Mesothelial cell of epicardium (in vitro differentiated cells): Measurements from ENCODE around the gene REC114. TPM values are rescaled to one million over a fixed set of nuclear protein-coding genes. Genes with fewer than 3 reads are reported as not detected.

Experiments
- DNase-seq, 2 experiments: peaks; one replicate each; pipeline ENCODE4 v3.0.0; 2021; ENCODE audit warnings: low spot score in 2 of 2; ENCODE audit not compliant: unreplicated experiment in 2 of 2
- H3K27ac Mint-ChIP-seq: 2 replicates; pipeline ENCODE4 v1.8.0; 2021; ENCODE audit warnings: mixed read lengths
- H3K27me3 Mint-ChIP-seq: 2 replicates; pipeline ENCODE4 v1.8.0; 2021; ENCODE audit warnings: low read depth, mixed read lengths
- H3K36me3 Mint-ChIP-seq: 2 replicates; pipeline ENCODE4 v1.8.0; 2021; ENCODE audit warnings: mixed read lengths
- H3K4me1 Mint-ChIP-seq: 2 replicates; pipeline ENCODE4 v1.8.0; 2021; ENCODE audit warnings: mixed read lengths
- H3K4me3 Mint-ChIP-seq: 2 replicates; pipeline ENCODE4 v1.8.0; 2021; ENCODE audit warnings: mild to moderate bottlenecking, moderate library complexity, mixed read lengths
- H3K9me3 Mint-ChIP-seq: 2 replicates; pipeline ENCODE4 v1.8.0; 2021; ENCODE audit warnings: mixed read lengths
- CTCF ChIP-seq: fragments of 200-600 bp; sonication (generic); IDR thresholded peaks from one replicate; pipeline ENCODE4 v1.5.0; 2021; ENCODE audit warnings: antibody characterized with exemption; ENCODE audit not compliant: unreplicated experiment
- total RNA-seq: library from RNA; stranded (reverse); gene quantifications from 3 replicates; pipeline ENCODE4 v1.2.1, GENCODE V29; 2021

REC114 gene
- total RNA-seq, 1 donor from 2014 or later = not detected

GRCh38 chr15:73584699-73585420, 141.9 kb downstream of the REC114 start:
- no peak overlapping the region for H3K4me3 Mint-ChIP-seq
- peaks cover 14% of the 10 kb centered on the region for H3K4me1 Mint-ChIP-seq
- no peak for TF ChIP-seq CTCF
- no peaks in the 10 kb centered on the region for H3K9me3 Mint-ChIP-seq
- peaks cover 39% of the 10 kb centered on the region for H3K36me3 Mint-ChIP-seq
- H3K27me3 Mint-ChIP-seq = no peaks in the 10 kb centered on the region
- peak overlapping the region; percentile 52 for H3K27ac Mint-ChIP-seq
- DNase-seq = no peak

DNA sequence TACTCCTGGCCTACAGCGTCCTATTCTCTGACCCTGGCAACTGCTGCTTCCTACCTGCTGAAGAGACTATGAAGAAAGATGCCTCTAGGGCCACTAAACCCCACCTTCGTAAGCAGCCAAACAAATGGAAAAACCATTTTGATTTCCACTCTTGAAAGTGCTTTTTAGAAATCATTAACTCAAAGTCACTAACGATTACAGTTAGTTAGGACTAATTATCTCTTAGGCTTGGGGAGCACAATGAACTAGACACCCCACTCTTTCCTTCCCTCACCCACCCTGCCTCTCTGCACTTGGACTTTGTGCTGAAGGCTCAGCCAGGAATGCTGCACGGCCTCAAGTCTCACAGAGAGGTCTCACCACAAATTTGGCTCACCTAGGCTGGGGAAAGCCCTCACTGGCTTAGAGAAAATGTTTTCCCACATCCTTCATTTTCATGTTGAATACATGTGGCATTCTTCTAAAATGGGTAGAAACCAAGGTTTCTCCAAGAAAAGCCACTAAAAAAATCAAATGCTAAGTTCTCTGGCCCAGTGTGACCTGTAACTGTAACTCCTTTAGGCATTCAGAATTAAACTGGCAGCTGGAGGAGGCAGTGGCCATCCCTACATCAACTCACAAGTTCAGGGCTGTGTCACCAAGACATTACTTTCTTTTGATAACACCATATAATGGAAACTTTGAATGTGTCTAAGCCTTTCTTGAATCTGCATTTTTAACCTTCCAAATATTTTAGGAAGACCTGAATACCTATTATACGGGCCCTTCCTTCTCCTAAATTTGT, 143.1 kb downstream of the REC114 start:
- Mint-ChIP-seq H3K4me1 (peaks cover 14% of the 10 kb centered on the region), H3K9me3 (no peaks in the 10 kb centered on the region), H3K4me3 (no peak overlapping the region), H3K27ac (peak overlapping the region; percentile 18), H3K27me3 (no peaks in the 10 kb centered on the region), H3K36me3 (peaks cover 43% of the 10 kb centered on the region)
- no peak for DNase-seq
- TF ChIP-seq CTCF = no peak

DNA sequence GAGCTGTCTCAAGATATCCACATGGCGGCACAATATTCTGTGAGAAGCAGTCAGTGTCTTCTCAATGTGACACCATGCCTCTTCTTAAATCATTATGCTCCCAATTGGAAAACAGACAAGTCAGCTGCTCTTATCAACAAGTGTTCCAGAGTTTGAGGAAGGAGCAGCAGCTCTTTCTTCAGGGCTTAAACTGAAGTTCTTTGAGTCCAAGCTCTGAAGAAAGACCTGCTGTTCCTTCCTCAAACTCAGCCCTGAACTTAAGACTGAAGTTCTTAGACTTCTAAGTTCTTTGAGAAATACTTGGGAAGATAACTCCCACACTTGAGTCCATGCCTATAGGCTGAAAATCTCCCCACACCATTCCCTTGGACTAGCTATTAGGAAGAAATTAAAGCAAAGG, 146.8 kb downstream of the REC114 start:
- DNase-seq = no peak
- Mint-ChIP-seq H3K27ac (no peak overlapping the region), H3K4me1 (peaks cover 15% of the 10 kb centered on the region), H3K9me3 (no peaks in the 10 kb centered on the region), H3K36me3 (peaks cover 46% of the 10 kb centered on the region), H3K27me3 (no peaks in the 10 kb centered on the region), H3K4me3 (no peak overlapping the region)
- no peak for TF ChIP-seq CTCF

GRCh38 chr15:73590263-73590662, 147.3 kb downstream of the REC114 start:
- Mint-ChIP-seq H3K27me3 (no peaks in the 10 kb centered on the region), H3K4me3 (no peak overlapping the region), H3K9me3 (no peaks in the 10 kb centered on the region), H3K4me1 (peaks cover 10% of the 10 kb centered on the region), H3K36me3 (peaks cover 46% of the 10 kb centered on the region), H3K27ac (no peak overlapping the region)
- DNase-seq = no peak
- no peak for TF ChIP-seq CTCF

DNA sequence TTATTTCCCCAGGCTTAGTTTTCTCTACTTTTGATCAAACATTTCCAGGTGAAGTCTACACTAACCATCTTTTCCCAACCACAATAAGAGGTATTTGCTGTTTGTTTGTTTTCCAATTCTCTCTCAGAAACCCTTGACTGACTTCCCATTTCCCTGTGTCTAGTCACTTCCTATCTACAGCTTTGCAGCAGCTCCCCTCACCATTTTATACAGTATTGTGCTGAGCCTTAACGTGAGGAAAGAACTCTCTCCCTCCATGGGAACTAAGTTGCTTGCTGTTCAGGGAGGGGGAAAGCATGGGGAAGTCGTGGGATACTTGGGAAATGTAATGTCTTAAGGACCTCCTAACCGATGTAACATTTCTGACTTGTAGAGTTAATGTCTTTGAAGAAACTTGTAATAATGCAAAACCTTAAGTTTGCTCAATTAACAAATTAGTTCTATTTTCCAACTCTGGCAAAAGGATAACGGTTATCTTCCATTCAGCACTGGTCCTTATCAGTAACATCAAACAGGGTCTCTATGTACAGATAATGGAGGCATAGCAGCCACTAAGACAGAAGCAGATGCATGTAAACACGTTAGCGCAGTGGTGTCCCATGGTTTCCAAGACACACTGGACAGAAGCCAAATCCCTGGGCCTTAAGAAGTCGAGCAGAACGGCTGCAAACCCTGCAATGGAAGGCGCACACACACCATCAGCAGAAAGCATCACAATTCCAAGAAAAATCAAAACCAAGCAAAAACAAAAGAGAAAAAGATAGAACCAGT, 150.5 kb downstream of the REC114 start:
- DNase-seq = no peak
- peaks cover 27% of the 10 kb centered on the region for H3K36me3 Mint-ChIP-seq

More for the DNA sequence above, 150.5 kb downstream of the REC114 start:
- TF ChIP-seq CTCF = no peak
- H3K4me3 Mint-ChIP-seq = no peak overlapping the region
- H3K9me3 Mint-ChIP-seq = no peaks in the 10 kb centered on the region
- peak overlapping the region; percentile 84 for H3K27ac Mint-ChIP-seq
- no peaks in the 10 kb centered on the region for H3K27me3 Mint-ChIP-seq
- peaks cover 26% of the 10 kb centered on the region for H3K4me1 Mint-ChIP-seq
